Stimulated activated CD4-positive, alpha-beta T cell treated with anti-CD3 and anti-CD28 coated beads, Interleukin-15, amount 100 ng/mL, for 48 hours (primary cell): Measurements from ENCODE around the gene CACNA1D.
"Not testable (repeated sequence)": the region's sequence is repeated elsewhere in the genome, so short reads cannot be mapped to it uniquely, and the experiment has no call there.

ENCODE experiments used
- DNase-seq, 2 donors: peaks; one replicate each; pipeline ENCODE4 v3.0.0-alpha.2; 2020; ENCODE audit warnings: low read depth in 2 of 2

Gene CACNA1D

DNA sequence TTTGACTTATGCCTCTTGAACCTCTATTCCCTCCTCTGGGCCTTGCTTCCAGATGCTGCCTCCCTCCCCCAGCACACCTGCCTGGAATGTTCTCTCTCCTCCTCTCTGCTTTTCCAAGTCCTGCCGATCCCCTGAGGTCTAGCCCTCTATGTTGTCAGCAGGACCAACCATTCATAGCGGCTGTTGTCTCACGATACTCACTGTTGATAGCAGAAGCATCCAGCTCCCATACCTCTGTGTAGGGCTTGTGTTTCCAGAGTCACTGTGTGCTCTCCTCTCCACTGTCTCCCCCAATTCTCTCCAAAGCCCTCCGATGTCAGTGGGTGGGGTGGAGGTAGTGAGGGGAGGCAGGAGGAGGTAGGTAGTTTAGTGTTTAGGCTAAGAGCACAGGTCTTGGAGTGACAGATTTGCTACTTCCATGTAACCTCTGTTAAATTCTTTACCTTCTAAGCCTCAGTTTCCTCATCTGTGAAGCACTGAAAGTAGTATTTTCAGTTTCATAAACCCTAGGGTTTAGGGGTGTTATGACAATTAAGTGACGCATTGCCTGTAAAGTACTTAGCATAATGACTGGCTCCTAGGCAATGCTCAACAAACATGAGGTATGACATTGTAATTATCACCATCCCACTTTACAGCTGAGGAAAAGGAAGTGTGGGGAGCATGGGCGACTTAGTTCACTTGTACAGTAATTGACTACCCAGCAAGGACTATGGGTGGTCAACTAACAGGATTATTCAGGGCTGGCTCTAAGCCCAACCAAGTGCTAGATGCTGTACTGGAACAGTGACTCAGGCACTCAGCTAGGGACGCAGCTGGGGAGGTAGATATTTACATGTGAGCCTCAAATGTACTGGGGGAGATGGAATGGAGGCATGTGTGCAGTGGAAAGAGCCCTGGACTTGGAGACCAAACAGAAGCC is 122.8 kb downstream of the CACNA1D start:
- no peak for DNase-seq

DNA sequence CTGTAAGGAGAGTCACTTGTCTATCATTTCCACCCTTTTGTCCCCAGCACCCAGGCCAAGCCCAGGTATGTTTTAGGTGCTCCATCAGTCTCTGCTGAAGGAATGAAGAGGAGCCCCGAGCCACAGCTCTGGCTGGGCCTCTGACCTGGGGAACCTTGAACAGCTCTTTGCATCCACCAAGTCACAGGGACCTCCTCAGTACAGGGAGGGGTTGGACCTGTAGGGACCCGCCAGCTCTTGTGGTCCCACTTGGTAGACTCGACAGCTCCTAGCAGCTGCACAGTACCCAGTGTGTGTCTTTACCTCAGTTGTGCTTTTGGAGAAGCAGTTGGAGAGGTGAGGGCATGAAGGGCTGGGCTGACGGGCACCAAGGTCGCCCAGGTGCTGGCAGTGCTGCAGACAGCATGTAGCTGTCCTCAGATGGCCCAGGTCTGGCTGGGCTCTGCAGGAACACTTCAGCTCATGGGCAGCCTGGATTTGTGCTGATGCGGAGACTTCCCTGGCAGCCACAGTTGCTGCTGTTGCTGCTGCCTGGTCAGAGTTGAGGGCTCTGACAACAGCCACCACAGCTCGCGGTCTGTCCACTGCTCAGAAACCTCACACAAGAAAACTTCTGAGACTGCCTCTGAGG is 123.6 kb downstream of the CACNA1D start:
- no peak for DNase-seq

DNA sequence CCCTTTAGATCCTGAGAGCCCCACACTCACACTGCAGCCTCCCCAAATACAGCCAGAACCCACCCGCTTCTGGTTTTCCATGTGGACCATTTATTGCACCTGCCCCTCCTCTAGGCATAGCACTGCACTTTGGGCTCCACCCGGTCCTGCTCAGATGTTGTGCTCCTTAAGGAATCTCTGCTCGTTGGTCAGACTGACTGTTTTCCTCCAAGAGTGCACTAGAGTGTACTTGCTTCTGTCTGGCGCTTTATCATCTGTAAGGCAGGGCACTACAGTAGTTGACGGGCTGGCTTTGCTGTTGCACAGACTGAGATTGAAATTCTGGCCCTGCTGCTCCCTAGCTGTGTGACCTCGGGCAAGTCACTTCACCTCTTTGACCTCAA is 124.1 kb downstream of the CACNA1D start:
- DNase-seq, result no peak

DNA sequence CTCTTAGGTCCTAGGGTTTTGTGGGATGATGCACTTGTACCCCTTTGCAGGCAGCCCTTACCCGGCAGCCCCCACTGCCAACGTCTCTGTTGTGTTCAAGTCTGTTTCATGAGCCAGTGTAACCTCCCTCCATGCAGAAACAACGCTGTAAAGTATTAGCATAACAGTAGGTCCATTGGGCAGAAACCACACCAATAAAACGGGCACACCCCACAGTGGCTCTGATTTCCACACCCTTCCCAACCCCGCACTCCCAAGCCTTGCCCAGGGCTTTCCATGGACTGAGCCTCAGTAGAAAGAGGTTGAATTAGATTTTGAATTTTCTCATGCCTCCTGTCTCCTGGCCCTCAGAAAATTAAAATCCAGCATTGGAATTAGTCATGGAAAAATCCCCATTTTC is 124.5 kb downstream of the CACNA1D start:
- DNase-seq, result no peak

DNA sequence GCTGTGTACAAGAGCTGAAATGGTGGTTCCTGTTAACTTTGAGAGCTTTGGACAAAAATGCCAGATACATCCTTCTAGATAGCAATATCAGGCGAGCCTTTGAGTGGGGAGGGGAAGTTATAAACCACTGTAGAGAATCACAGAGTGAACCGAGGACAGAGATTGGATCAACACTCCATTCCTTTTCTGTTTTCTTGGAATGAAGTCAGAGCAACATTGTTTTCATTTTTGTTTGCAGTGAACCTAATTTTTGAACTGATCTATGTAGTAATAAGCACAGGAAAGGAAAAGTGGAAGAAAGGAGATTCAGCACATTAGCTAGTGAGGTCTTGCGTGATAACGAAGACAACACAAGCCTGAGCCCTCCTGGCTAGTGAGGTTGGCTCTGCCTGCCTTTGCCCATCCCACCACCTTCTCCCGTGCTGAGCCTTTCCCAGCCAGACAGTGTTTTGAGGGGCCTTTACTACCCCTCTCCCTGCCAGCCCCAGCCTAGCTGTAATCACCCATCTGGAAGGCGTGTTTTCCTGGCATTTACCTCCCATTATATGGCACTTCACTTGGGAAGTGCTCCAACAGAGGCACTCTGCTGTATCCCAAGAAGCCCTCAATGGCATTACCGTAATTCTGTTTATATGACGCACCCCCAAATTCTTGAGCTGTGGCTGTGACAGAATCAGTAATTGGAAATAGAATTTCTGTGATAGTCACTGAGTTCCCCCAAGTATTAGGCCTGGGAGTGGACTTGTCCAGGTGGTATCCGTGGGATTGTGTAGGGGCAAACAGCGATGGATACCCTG is 129.8 kb downstream of the CACNA1D start:
- DNase-seq, result no peak

DNA sequence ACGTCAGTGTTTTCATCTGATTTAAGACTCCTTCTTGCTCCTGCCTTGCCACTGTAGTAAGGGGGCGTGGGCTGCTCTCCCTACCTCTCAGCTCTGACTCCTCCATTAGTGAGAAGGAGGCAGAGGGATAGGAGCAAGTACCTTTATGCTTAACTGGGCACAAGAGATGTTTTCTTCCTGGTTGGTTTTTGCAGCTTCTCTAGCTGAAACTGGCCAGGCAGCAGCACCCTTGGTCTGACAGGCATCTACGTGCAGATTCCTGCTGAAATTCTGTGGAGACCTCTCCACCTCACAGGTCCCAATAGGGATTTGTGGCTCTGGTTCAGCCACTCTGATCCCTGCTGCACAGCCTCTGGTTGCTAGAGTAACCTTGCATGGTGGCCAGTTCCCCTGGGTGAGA is 132.5 kb downstream of the CACNA1D start:
- DNase-seq, result no peak

DNA sequence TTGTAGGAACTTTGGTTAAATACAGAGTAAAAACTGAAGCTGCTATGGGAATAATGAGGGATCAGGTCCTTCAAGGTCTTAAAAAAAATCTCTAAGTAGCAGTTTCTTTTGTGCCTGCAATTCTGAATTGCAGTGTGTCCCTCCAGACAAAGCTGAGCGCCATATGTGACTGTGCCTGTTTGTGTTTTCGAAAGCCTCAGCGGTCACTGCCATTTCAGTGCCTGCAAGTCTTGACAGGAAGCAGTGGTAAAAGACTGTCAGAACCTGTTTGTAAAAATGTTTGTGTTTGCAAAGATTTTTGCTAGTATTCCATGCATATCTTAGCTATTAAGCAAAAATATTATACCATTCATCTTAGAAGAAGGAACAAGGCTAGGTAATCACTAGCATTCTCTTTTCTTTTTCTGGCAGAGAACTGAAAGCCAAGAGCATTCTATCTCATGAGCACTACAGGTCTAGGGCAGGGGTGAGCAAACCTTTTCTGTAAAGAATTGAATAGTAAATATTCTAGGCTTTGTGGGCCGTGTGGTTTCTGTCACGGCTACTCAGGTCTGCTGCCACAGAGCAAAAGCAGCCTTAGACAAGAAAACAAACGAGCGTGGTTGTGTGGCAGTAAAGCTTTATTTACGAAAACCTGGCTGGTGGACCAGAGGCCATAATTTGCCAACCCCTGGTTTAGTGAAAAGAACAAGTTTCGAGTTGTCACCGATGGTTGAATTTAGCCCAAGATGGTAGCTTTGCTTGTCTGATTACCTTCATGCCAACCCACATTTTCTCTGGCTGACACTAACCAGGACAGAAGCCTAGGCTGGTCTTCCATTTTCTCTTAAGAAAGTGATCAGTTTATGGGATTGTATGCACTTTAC is 134.4 kb downstream of the CACNA1D start:
- DNase-seq, result no peak

DNA sequence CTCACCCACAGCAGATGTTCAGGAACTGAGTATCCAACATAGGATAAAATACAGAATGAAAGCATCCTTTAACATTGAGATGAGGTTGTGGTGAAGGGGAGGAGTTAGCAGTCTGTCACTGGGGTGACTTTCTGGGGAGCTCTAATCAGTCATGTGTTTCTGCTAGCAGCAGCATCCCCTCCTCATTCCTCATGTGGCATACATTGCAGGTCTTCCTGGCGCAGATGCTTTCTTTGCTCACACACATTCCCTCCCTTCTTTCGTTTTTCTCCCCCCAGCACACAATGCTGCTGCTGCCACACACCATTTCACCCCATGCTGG is 135.0 kb downstream of the CACNA1D start:
- no peak for DNase-seq

DNA sequence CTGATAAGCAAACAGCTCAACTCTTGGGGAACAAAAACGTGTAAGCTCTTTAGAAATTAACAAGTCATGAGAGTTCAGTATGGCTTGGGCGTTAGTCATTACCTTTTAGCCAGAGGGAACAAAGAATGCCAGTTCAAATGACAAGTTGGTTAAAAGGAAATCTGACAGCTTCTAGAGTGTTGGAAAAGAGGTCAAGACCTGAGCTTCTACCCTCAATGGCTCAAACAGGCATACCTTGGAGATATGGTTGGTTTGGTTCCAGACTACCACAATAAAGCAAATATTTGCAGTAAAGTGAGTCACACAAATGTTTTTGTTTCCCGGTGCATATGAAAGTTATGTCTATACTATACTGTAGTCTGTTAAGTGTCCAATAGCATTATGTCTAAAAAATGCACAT is 136.1 kb downstream of the CACNA1D start:
- DNase-seq, result no peak

DNA sequence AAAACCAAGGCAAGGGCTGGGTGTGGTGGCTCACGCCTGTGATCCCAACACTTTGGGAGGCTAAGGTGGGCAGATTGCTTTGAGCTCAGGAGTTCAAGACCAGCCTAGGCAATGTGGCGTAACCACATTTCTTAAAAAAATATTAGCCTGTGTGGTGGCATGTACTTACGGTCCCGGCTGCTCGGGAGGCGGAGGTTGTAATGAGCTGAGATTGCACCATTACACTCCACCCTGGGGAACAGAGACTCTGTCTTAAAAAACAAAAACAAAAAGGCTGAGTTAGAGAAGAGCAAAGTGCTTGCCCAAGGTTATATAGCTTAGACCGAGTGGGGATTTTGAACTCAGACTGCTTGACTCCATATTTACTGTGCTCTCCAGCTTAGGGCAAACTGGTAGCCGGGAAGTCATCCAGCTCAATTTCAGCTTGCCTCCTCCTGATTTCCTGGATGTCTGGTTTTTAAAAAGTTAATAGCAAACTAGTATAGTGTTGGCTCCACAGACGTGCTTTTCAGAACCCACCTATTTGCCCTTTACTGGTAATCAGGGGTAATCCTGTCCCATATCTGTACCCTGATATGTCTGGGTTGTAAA is 138.9 kb downstream of the CACNA1D start:
- DNase-seq, result no peak

DNA sequence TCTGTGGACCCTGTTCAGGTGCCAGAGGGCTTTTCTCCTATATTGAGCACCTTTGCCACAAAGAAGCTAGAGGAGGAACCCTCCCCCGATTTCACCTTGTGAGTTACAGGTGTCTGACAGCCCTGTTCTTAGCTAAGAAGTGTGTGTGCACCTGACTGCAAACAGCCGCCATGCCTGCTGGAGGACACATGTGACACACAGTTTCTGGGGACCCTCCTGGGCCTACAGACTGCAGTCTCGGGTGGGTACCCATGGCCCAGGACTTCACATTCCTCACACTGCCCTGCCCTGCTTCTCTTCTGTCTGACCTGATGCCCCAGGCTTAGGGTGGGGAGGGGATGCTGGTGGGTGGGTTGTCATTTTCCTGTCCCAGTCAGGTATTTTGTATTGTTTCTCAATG is 140.6 kb downstream of the CACNA1D start:
- no peak for DNase-seq

DNA sequence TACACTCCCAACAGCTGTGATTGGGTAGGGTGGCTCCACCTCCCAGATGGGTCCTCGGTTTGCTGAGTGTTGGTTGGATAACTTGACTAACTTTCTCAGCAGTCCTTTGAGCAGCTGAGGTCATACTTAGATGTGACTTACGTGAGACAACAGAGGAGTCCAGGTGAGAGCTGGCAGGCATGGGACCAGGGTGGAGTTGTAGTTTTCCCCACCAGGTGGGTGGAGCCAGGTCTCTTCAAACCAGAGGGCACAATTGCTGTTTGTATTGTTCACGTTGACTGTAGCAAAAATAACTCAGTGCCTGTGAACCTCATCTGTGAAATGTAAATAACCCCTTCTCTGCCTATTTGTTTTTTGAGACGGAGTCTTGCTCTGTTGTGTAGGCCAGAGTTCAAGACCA is 144.4 kb downstream of the CACNA1D start:
- DNase-seq, result not testable (repeated sequence)

DNA sequence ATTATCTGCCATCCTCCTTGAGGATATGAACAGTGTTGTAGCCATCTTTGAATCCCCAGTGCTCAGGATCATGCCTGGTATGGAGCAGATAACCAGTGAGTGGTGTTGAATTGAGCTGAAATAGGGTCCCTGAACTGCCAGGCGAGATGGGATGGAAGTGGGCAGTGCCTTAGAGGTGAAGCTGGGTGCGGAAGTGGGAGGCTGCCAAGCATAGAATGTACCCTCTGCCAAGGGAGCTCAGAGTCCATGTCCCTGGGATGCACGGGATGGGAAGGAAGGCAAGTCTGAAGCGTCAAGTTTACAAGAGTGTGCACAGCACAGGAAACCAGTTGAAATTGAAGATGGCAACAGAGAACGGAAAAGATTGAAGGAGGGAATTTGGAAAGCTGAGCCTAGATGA is 147.0 kb downstream of the CACNA1D start:
- no peak for DNase-seq

DNA sequence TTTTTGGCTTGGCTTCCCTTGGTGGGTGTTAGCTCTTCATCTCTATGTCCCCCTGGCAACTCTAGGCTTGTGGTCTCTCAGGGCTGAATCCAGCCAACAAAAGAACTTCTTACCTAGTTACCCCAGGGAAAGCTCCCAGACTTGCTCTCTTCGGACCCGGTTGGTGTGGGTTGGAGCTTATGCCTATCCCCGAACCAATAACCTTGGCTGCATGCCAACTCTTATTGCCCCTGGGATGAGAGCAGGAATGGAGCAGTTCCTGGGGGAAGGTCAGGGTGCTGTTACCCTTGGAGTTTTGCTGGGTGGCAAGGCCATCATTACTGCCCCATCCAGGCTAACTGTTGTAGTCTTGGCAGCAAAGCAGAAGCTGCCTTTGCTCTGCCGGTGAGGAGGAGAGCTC is 147.8 kb downstream of the CACNA1D start:
- no peak for DNase-seq

DNA sequence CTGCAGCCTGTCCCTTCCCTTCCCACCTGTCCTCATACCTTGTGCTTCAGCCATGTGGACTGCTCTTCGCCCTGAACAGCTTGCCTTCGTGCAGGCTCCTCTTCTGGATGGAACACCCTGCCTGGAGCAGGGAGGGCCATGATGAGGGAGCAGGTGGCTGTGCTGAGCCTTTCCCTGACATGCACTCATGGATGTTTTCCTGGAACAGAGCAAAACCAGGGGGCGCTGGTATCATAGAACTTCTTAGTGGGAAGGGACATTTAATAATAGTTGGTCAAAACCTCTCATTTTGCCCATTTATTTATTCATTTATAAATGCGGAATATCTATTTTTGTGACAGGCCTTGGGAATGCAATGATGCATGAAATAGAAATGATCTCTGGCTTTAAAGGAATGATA is 149.3 kb downstream of the CACNA1D start:
- DNase-seq, result no peak

DNA sequence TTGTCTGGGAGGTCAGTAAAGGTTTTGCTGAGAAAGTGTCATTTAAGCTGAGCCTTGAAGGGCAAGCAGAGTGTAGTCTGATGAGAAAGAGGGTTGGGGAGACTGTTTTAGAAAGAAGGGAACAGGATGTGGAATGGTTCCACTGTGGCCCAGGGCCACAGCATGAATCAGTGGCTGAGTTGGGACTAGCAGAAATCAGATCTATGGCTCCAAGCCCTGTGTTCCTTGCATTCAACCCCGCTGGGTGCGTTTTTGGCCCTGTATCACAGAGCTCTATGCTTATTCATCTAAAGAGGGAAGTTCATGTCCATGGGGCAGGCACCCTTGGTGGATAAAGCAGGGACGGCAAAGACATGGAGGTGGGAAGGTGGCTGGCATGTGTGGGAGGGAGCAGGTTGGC is 151.3 kb downstream of the CACNA1D start:
- DNase-seq, result no peak

DNA sequence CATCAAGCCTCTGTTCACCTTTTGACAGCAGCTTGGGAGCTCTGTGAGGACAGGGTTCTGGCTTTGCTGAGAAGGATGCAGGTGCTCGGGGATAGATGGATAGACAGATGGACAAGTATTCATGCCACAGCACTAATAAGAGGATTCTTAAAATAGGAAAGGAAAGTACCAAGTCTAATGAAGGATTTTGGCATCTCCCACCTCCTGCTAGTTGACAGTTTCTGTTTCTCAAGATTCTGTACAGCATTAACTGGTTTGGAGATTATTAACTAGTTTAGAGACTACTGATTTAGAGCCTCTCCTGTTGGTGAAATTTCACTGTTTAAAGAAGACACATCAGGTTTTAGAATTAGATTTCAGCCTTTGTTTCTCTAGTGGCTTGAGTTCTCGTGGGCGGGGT is 152.3 kb downstream of the CACNA1D start:
- no peak for DNase-seq

DNA sequence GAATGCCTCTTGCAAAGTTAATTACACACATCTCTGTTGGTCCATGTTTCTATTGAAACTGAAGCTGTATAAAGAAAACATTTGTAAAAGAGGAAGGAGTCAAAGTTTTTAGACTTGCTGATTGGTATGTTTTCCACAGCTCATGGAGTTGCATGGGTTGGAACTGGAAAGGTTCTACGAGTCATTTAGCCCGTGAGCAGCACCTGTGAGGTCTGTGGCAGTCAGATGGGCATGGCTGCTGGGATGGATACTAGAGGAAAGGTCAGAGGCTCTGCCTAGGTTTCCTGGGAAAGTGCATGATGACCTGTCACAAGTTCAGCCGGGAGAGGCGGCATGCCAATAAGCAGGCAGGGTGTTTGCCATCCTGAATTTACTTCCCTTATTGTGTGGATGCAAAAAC is 155.4 kb downstream of the CACNA1D start:
- DNase-seq, result no peak

DNA sequence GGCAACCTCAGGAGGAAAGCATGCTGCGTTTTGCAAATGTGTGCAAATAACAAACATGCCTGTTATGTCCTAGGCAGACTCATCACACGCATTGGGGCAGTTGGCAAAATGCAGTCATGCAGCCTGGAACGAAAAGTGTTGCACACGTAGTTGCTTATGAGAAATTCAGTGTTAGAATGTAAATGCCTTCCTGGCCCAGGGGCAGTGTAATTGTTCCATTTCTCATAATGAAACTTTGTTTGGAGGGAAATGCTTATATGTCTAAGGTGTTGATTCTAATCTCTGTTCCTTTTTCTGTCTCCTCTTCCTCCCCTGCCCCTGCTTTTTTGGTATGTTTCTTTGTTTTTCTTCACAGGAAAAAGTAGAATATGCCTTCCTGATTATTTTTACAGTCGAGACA is 156.0 kb downstream of the CACNA1D start:
- no peak for DNase-seq

DNA sequence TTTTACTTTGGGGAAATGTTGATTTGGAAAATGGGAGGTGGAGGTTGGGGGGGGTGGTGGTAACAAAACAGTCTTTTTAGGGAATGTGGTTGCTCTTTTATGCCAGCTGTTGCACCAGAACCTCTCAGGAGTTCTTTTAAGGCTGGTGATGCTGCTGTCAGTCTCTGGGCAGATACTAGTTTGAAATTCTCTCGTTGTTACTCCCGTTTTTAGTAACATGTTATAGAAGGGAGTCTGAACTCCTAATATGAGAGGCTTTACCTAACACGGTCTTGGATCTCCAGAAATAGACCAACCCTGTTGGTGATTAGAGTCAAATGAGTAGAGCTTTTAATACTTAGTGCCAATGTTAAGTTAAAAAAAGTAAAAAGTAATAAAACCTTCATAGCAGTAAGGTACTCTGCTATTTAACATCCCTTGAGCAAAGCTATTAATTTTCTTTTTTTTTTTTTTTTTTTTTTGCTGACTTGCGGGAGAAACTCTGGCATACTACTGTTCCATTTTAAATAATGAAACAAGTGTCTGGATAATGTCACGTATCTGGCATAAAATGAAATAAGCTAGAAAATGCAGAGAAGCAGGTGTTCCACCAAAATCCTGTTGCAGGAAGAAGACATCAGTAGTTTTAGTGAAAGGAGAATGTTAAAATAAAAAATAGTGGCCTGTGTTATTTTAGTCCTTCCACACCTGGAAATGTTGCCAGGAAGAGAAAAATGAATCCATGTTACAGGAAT is 156.7 kb downstream of the CACNA1D start:
- DNase-seq, result no peak

DNA sequence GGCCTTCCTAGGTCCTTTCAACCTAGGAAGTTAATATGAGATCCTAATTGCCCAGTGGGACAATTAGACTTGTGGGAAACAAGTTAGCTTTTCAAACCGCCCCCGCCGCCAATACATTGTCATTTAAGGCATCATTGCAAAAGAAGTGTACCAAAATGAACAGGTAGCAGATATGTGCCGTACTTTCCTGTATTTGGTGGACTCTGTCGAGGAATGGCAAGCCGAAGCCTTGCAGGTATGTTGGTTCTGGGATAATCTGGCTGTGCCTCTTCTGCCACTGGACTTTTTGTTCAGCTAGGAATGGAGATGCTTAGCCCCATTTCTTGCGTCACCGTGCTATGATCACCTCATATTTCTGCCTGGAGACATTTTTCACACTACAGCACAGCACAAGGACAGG is 157.5 kb downstream of the CACNA1D start:
- DNase-seq, result no peak
